KBM-7 (cell line): ENCODE data around the gene GRK6.
A peak's percentile ranks its signal among the peaks of the same experiment; 100 is the strongest.

ENCODE experiments used
- DNase-seq: peaks from one replicate; pipeline ENCODE4 v3.0.0-alpha.2; 2015
- in situ Hi-C: fragments of 300-500 bp; cut with MboI; formaldehyde crosslinking; loops from 2 replicates; pipeline ENCODE4 v1.14.3; 2020; ENCODE audit warnings: low sequenced_read_pairs, low pct_unique_long_range_greater_than_20kb, mixed read lengths

The GRK6 gene

DNA sequence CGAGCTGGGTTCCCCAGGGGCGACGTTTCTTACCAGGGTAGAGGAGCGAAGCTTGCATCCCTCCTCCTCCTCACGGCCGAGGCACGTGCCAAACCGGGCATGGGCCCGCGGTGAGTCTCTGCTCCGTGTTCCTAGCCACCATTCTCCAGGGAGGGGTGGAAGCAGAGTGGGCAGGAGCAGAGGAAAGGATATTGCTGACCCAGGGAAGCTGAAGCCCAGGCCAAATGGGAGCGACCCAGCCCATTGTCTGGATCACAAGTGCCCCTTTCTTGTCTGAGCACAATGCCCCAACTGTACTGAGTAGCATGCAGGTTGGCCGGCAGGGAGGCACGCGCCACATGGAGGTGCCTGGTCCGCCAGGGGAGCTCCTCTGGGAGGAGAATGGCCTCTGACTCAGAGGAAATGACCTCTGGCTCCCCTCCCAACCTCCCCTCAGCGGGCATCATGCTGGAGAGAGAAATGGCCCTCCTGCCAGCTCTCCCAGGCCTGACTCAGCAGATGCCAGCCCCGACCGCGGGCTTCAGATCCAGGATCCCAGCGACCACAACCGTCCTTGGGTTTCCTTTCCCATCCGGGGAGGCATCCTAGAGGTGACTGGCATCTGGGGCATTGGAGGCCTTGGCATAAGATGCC, 21.3 kb downstream of the GRK6 start:
- DNase-seq = peak; percentile 48
- in situ Hi-C loops = no loop called here

DNA sequence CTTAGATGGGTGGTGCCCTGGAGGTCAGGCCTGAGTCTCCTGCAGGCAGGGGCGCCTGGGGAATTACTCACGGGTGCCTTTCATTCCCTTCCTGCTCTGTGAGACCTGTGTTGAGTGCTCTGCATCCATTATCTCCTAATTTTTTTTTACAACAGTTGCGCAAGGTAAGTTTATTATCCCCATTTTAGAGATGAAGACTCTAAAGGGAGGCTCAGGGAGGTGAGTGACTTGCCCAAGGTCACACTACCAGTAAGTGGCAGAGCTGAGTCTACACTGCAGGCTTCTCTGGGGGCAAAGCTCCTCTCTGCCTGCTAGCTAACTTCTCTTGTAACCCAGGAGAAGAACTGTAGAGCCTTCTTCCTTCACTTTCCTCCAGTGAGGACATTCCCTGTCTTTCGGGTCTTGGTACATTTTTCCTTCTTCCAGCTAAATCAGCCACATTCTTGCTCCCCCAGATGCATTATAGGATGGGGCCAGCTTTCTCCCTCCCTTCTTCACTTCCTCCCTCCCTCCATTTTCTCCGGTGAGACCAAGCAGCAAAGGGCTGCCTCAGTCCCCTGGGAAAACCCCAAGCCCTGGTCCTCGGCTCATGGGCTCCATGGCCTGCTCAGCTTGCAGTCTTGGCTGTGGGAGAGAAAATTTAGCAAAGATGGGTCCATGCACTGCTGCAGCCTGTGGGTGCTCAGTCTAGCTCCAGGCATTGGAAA, 21.9 kb downstream of the GRK6 start:
- DNase-seq = peak; percentile 27
- in situ Hi-C loops = no loop called here

DNA sequence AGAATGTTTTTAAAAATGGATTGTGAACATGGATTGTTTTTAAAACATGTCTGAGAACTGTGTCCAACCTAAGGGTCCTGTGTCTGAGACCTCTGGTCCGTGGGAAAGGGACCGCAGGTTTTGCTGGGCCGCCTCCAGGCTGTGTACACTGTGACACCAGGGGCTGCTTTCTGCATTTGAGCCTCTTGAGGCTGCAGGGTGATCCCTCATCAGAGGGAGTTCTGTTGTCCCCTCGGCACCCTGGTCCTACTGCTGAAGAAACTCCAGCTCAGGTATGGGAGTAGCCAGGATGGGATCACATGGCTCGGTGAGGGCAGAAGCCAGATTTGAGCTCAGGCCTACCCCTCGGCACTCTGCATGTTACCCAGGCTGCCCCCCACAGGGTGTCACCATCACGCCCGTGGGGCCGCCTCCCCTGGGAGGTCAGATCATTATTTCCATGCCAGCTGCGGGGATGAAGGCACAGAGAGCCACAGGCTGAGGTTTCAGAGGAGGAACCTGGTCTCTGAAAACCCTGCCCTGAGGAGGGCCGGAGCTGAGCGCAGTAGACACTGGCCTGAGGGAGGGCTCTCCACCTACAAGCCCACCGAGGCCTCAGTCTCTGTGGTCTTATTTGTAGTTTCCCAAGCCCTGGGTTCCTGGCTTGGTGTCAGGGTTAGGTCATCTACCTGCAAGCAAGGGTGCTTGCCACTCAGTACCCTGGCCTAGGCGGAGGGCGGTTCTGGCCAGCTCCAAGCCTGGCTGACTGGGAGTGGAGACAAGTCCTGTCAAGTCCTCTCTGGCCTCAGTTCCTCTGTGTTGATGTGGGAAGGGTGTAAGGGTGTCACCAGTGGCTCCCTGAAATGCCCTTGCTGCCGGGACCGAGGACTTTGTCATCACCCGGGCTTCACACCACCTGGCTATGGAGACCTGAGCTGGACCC, 22.9 kb downstream of the GRK6 start:
- DNase-seq = no peak
- in situ Hi-C loops = no loop called here

- in situ Hi-C loops = no loop called here
Measured at GRCh38 chr5:177450667-177451424, 24.4 kb downstream of the GRK6 start.

GRCh38 chr5:177452688-177453638, 26.5 kb downstream of the GRK6 start:
- no peak for DNase-seq
- in situ Hi-C loops = no loop called here

More at GRCh38 chr5:177450667-177451424, 24.4 kb downstream of the GRK6 start:
- DNase-seq = no peak

DNA sequence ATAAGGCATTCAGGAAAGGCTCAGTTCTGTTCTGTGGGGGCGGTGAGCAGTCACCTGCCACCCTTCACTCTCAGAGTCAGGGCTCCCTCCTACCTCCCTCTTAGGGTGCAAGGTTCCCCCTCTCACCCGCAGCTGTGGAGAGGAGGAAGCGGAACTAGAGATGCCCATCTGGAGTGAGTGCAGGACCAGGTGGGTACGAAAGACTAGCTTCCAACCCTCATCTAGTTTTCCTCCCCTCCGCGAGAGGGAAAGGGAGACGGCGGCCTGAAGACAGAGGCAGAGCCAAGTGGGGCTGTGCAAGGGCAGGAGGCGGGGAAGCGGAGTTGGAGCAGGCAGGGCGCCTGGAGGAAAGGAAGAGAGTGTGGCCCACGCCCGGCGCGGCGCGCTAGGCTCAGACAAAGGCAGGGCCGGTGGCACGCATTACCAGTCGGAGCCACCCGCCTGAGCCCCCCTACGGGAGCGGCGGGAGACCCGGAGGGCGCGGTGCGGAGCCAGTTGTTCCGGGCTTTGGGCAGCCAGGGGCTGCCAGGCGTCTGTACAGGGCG, 27.4 kb downstream of the GRK6 start:
- DNase-seq = no peak
- in situ Hi-C loops = no loop called here

DNA sequence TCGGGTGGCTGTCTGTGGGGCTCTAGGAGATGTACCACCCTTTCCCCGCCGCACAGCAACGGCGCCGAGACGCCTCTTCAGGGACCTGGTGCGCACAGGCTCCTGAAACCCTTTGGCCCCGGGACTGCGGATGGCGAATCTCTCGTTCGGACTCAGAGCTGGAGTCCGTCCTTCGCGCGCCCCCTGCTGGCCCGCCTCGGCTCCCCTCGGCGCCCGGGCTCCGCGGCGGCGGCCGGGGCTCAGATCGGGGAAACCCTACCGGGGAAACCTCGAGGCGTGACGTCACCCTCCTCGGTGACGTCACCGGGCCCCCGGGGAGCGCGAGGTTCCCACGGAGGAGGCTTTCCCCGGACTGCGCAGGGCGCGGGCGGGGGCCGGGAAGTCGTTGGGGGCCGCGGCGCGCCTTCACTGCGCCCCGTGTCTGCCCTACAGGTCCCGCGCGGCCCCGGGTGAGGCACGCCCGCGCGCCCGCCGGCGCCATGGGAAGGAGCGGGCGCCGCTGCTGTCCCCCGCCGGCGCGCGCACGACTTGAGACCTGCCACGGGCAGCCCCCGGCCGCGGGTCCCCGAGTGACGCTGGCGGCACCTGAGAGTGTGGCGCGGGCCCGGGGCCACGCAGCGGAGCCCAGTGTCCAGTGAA, 28.0 kb downstream of the GRK6 start:
- peak; percentile 95 for DNase-seq
- in situ Hi-C loops = no loop called here

DNA sequence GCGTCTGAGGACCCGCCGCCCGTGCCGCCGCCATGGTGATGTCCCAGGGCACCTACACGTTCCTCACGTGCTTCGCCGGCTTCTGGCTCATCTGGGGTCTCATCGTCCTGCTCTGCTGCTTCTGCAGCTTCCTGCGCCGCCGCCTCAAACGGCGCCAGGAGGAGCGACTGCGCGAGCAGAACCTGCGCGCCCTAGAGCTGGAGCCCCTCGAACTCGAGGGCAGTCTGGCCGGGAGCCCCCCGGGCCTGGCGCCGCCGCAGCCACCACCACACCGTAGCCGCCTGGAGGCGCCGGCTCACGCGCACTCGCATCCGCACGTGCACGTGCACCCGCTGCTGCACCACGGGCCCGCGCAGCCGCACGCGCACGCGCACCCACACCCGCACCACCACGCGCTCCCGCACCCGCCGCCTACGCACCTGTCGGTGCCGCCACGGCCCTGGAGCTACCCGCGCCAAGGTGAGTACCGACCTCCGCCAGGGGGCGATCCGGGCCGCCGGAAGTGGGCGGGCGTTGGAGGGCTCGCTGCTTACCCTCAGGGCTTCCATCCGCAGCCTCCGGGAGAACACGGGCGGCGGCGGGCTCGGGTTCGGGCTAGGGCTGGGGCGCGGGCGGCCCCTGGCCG, 28.7 kb downstream of the GRK6 start:
- in situ Hi-C loops = no loop called here
- DNase-seq = peak; percentile 89

- in situ Hi-C loops = no loop called here
- peak; percentile 86 for DNase-seq
Measured at GRCh38 chr5:177455661-177456590, 29.4 kb downstream of the GRK6 start.

- in situ Hi-C loops = no loop called here
- no peak for DNase-seq
Measured at GRCh38 chr5:177456591-177456964, 30.1 kb downstream of the GRK6 start.

GRCh38 chr5:177456976-177457851, 30.7 kb downstream of the GRK6 start:
- in situ Hi-C loops = no loop called here
- DNase-seq = peak; percentile 95

DNA sequence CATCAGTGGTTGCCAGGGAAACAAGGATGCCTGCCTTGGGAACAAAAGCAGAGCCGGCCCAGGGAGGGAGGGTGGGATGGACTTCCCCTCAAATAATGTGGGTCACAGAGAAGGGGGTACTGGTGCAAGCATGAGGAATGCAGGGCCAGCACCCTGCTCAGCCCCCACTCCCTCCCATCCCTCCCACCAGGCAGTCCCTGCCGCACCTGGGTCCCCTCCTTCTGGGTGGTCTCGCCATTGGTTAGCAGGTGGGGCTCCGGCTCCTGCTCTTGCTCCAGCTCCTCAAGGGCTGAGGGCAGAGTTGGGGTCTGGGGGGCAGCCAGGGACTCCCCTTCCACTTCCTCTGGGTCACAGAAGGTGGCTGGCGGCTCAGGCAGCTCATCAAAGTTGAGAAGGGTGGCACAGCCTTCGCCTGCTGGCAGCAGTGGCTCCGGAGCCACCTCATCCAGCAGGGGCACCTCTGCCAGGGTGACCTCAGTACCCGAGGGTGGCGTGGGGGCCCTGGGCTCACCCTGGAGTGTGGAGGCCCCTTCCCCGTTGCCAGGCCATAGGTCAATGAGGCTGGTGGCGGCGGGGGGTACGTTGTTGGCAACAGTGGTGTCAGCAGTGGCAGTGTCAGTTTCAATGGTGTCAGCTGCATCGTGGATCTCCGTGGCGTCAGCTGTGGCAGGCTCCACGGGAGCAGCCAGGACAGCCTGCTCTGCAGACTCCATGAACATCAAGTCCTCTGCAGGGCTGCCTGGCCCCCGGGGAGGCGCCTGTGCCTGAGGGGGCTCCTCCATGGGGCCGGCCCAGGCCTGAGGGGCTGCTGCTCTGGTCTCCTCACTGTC, 31.6 kb downstream of the GRK6 start:
- in situ Hi-C loops = no loop called here
- DNase-seq = no peak

DNA sequence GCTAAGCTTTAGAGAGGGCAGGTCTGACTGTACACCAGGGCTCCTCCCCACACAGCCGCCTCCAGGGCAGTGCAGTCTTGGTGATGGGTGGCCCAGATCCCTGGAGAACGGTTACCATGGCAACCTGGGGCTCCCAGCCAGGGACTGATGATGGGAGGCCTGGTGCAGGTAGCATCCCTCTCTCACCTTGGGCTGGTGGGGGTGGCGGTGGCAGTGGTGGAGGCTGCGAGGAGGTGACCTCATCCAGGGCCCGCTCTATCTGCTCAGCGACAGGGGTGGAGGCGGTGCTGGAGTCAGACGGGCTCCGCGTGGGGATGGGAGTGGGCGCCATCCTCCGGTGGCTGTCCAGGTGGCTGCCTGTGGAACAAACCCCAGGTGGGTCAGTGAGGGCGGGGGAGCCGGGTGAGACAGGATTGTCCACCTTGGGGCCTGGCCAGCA, 32.5 kb downstream of the GRK6 start:
- in situ Hi-C loops = no loop called here
- no peak for DNase-seq

- in situ Hi-C loops = no loop called here
- no peak for DNase-seq
Measured at GRCh38 chr5:177459357-177459756, 32.9 kb downstream of the GRK6 start.
